Breast epithelium (tissue), 3 donors: ENCODE data around the gene SPATA19.

Source experiments
- POLR2AphosphoS5 ChIP-seq, 3 donors: sonication (generic); formaldehyde crosslinking; IDR thresholded peaks; one replicate each; pipeline ENCODE4 v1.6.1; 2017; ENCODE audit warnings: antibody characterized with exemption in 3 of 3
- TF ChIP-seq, protein P1 (sequence below), 3 donors: fragments of 450-650 bp; IDR thresholded peaks; one replicate each; pipeline ENCODE4 v1.5.1; 2016 to 2017; ENCODE audit warnings: antibody characterized with exemption in 3 of 3, mild to moderate bottlenecking in 3 of 3, moderate library complexity in 3 of 3

DNA sequence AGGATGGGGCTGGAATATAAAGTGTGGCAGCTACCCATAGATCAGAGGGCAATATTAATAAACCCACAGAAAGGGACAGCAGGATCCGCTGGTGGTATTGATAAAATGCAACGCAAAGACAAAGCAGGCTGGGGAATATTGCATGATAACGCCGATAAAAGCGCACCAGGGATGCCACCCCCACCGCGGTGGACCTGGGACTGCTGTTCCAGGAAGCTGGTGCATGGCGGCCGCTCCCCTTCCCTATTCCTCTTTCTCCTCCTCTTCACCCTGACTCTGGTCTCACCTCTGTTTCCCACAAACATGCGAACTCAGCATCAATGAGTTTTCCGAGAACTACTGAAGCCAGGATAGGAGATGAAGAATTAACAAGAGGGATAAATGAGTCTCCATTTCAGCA lies 20.2 kb downstream of the SPATA19 start:
- TF ChIP-seq, protein P1, sequence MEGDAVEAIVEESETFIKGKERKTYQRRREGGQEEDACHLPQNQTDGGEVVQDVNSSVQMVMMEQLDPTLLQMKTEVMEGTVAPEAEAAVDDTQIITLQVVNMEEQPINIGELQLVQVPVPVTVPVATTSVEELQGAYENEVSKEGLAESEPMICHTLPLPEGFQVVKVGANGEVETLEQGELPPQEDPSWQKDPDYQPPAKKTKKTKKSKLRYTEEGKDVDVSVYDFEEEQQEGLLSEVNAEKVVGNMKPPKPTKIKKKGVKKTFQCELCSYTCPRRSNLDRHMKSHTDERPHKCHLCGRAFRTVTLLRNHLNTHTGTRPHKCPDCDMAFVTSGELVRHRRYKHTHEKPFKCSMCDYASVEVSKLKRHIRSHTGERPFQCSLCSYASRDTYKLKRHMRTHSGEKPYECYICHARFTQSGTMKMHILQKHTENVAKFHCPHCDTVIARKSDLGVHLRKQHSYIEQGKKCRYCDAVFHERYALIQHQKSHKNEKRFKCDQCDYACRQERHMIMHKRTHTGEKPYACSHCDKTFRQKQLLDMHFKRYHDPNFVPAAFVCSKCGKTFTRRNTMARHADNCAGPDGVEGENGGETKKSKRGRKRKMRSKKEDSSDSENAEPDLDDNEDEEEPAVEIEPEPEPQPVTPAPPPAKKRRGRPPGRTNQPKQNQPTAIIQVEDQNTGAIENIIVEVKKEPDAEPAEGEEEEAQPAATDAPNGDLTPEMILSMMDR (IDR thresholded peaks at IDR 0.05), result no peak
- no peak for TF ChIP-seq POLR2AphosphoS5 (IDR thresholded peaks at IDR 0.05)
